Astrocyte (in vitro differentiated cells and primary cell): ENCODE measurements around the gene PLEKHA4.

Experiments
- EZH2 ChIP-seq: IDR thresholded peaks from 2 replicates; pipeline ENCODE4 v1.6.1; 2012; ENCODE audit warnings: mild to moderate bottlenecking, low read length, inconsistent platforms; ENCODE audit not compliant: insufficient read depth
- TF ChIP-seq, protein P1 (sequence below): IDR thresholded peaks from 2 replicates; pipeline ENCODE4 v1.5.1; 2011; ENCODE audit warnings: low read depth, mild to moderate bottlenecking, inconsistent platforms, low read length, moderate library complexity; ENCODE audit not compliant: insufficient read depth

GRCh38 chr19:48881741-48882657 is 13.6 kb upstream of the PLEKHA4 start:
- TF ChIP-seq, protein P1, sequence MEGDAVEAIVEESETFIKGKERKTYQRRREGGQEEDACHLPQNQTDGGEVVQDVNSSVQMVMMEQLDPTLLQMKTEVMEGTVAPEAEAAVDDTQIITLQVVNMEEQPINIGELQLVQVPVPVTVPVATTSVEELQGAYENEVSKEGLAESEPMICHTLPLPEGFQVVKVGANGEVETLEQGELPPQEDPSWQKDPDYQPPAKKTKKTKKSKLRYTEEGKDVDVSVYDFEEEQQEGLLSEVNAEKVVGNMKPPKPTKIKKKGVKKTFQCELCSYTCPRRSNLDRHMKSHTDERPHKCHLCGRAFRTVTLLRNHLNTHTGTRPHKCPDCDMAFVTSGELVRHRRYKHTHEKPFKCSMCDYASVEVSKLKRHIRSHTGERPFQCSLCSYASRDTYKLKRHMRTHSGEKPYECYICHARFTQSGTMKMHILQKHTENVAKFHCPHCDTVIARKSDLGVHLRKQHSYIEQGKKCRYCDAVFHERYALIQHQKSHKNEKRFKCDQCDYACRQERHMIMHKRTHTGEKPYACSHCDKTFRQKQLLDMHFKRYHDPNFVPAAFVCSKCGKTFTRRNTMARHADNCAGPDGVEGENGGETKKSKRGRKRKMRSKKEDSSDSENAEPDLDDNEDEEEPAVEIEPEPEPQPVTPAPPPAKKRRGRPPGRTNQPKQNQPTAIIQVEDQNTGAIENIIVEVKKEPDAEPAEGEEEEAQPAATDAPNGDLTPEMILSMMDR, result no peak
- TF ChIP-seq EZH2, result no peak
